Duodenal mucosa (tissue), 2 donors: ENCODE data around the gene HDHD5.

ENCODE experiments used
- H3K27ac ChIP-seq: one replicate; pipeline ENCODE4 v1.7.0; 2013; ENCODE audit warnings: low read depth, low read length
- H3K27me3 ChIP-seq, 2 donors: one replicate each; pipeline ENCODE4 v1.7.0; 2013; ENCODE audit warnings: low read length in 2 of 2, control low read depth in 1 of 2; ENCODE audit not compliant: insufficient read depth in 2 of 2, control insufficient read depth in 1 of 2
- H3K36me3 ChIP-seq, 2 donors: one replicate each; pipeline ENCODE4 v1.7.0; 2013; ENCODE audit warnings: low read length in 2 of 2, control low read depth in 1 of 2; ENCODE audit not compliant: insufficient read depth in 2 of 2, control insufficient read depth in 1 of 2
- H3K4me1 ChIP-seq, 2 donors: one replicate each; pipeline ENCODE4 v1.7.0; 2013; ENCODE audit warnings: low read length in 2 of 2, control low read depth in 1 of 2; ENCODE audit not compliant: insufficient read depth in 2 of 2, control insufficient read depth in 1 of 2
- H3K4me3 ChIP-seq, 2 donors: one replicate each; pipeline ENCODE4 v1.7.0; 2013; ENCODE audit warnings: low read length in 2 of 2, low read depth in 1 of 2
- H3K9ac ChIP-seq, 2 donors: one replicate each; pipeline ENCODE4 v1.7.0; 2013; ENCODE audit warnings: low read length in 2 of 2, low read depth in 1 of 2
- H3K9me3 ChIP-seq, 2 donors: one replicate each; pipeline ENCODE4 v1.7.0; 2013; ENCODE audit warnings: low read length in 2 of 2, control low read depth in 1 of 2; ENCODE audit not compliant: control insufficient read depth in 1 of 2

Gene HDHD5

DNA sequence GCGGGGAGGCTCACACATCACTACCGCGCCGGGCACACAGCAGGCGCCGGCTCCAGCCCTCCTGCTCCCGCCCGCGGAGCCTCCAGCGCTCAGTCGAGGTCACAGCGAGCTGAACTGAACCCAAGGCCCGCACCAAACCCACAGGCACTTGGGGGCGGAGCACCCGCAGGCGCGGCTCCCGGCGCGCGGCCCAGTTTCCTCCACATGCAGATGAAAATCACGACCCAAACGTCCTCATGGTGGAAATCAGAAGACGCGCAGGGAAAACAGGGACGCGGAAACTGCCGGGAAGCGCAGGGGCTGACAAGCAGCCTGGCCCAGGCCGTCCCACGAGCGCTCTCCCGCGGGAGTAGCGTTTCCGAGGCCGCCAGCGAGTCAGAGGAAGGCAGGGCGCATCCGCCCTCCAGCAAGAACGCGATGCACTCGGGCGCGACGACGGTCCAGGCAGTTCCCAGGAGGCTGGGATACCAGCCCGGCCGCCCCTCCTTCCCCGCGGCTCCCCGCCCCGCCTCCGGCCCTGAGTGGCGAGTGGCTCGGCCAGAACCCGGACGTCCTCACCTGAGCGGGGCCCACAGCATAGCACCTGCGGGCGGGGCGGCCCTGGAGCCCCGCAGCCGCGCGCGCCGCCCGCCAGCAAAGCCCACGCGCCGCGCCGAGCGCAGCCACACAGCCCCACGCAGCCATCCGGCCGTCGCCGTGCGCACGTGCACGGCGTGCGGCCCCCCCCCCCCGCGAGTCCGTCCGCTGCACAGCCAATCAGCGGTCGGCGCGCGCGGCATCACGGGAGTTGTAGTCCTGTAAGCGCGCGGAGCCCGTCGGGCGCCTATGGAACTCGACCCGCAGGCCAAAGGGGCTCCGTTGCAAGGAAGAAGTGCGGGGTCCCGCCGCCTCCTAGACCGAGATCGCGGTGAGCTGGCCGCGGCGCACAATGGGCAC lies at the start of gene HDHD5:
Gene HDHD5, minus strand, starts transcription at position 710 of the 936 bp plus-strand sequence. Its CDS starts 26 bp downstream, at position 684.
- Histone ChIP-seq H3K9me3 (no peaks in the 10 kb centered on the region), H3K27ac (peak within 1 kb of the TSS; percentile 90), H3K36me3 (no peaks in the 10 kb centered on the region), H3K9ac (peak within 1 kb of the TSS; percentile 78 to 89), H3K4me1 (peaks cover 16 to 17% of the 10 kb centered on the region in 2 donors), H3K27me3 (no peaks in the 10 kb centered on the region), H3K4me3 (peak within 1 kb of the TSS; percentile 75 to 82)

DNA sequence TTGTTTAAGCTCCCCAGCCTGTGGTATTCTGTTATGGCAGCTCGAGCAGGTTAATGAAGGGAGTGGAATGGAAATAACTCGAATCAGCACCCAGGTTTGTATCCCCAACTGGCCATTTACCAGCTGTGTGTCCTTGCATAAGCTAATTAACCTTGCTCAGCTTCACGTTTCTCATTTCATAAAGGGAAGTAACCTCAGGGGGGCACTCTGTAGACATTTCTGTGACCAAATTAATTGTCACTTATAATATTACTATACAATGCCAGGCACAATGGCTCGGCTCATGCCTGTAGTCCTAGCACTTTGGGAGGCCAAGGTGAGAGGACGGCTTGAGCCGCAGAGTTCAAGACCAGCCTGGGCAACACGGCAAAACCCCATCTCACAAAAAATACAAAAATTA lies 46.4 kb upstream of the HDHD5 start:
- no peak overlapping the region for H3K27ac ChIP-seq
- peaks cover 0 to 9% of the 10 kb centered on the region in 2 donors for H3K36me3 ChIP-seq
- no peaks in the 10 kb centered on the region for H3K4me1 ChIP-seq
- H3K27me3 ChIP-seq: no peaks in the 10 kb centered on the region
- no peak overlapping the region for H3K4me3 ChIP-seq
- H3K9me3 ChIP-seq: no peaks in the 10 kb centered on the region
- no peak overlapping the region for H3K9ac ChIP-seq

DNA sequence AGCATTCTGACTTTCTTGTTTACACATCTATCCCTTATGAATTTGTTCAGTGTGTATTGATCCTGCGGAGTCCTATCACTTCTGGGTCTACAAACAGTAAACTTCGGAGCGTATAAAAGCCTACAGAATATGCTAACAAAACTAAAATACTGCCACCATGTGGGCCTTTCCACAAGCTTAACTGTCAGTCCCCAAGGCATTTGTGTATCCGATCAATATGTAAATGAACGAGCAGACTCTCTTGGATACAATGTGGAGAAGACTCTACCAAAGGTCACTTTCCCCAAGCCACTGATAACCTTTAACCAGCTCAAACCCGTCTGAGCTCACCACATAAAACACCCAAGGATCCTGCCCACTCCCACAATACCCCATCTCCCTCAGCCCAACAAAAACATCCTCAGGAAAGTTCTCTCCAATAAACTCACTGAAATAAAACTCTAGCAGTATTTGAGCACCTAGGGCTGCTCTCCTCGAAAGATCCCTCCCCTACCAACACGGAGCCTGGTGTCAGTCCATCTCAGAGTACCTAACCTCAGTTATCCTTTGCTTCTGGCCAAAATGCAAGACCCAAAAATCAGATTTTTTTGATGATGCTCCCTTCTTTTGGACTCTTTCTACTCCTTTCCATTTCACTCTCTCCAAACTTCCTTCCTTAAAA lies 42.3 kb upstream of the HDHD5 start:
- Histone ChIP-seq H3K9ac (no peak overlapping the region), H3K27ac (no peak overlapping the region), H3K9me3 (no peaks in the 10 kb centered on the region), H3K36me3 (peaks cover 0 to 9% of the 10 kb centered on the region in 2 donors), H3K27me3 (no peaks in the 10 kb centered on the region), H3K4me3 (no peak overlapping the region), H3K4me1 (peaks cover 0 to 6% of the 10 kb centered on the region in 2 donors)

DNA sequence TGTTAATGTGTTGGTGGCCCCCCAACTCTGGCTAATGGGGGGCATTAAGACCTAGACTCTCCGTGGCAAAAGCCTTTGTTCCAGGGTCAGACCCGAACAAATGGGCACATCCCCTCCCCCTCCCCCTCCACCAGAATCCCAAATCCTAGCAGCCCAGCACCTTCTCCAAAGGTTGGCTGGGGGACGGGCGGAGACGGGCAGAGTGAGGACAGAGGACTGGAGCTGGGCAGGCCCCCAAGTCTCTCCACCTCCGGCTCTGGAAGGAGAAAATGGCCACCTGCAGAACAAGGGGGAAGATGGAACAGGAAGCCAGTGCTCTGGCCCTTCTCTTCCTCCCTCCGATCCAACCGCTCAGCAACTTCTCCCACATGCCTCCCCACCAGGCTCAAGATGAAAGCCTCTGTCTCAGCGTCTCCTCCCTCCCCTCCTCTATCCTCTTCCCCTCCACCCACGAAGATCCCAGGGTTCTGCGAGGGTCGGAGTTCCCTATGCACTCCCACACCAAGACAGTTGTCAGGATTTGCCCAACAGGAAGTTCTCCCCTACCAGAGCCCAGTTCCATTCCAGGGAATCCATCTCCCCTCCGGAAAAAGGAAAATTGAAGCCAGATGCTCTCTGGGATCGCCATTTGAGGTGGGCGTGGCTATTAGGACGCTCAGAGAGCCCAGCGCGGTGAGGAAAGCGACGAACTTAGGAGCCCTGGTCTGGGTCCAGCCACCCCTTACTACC lies 40.1 kb upstream of the HDHD5 start:
- H3K9ac ChIP-seq: peak overlapping the region in 1 of 2 donors; percentile 51
- H3K4me1 ChIP-seq: peaks cover 0 to 6% of the 10 kb centered on the region in 2 donors
- no peaks in the 10 kb centered on the region for H3K27me3 ChIP-seq
- H3K9me3 ChIP-seq: no peaks in the 10 kb centered on the region
- H3K27ac ChIP-seq: no peak overlapping the region
- H3K4me3 ChIP-seq: peak overlapping the region; percentile 47 to 65
- peaks cover 0 to 9% of the 10 kb centered on the region in 2 donors for H3K36me3 ChIP-seq

DNA sequence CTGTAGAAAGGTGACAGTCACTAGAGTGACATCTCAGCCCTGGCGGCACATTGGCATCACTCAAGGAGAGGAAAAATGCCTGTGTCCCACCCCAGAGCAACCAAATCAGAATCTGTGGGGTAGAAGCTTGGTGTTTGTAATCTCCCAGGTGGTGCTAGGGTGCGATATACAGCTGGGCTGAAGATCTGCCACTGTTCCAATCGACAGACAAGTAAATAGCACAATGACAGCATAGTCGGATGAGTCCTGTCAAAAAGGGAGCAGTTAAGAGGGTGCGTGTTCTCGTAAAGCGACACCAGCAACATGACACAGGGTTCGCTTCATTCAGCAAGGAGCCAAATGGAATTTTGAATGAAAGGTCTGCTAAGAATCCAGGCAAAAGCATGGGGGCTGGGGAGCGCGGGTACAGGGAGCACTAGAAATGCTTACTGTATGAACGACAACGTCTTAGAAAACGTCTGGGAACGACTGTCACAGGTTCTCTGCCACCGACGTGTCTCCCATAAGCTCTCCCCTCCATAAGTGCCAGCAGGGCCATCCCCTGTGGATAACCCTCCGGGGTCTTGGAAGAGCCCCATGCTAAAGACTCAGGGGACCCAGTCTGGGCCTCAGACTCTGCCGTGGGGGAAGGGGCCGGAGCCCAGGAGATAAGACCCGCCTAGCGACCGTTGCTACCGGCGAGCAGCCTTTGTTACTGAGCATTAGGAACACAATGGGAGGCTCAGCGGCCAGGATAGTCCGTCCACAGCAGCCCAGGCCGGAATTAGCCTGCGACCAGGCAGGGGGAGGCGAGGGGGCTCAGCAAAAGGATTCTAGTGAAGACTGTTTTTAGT lies 39.3 kb upstream of the HDHD5 start:
- peaks cover 0 to 6% of the 10 kb centered on the region in 2 donors for H3K4me1 ChIP-seq
- H3K4me3 ChIP-seq: peak overlapping the region; percentile 47 to 65
- no peak overlapping the region for H3K27ac ChIP-seq
- peaks cover 0 to 4% of the 10 kb centered on the region in 2 donors for H3K36me3 ChIP-seq
- H3K9me3 ChIP-seq: no peaks in the 10 kb centered on the region
- peak overlapping the region in 1 of 2 donors; percentile 51 for H3K9ac ChIP-seq
- H3K27me3 ChIP-seq: no peaks in the 10 kb centered on the region

DNA sequence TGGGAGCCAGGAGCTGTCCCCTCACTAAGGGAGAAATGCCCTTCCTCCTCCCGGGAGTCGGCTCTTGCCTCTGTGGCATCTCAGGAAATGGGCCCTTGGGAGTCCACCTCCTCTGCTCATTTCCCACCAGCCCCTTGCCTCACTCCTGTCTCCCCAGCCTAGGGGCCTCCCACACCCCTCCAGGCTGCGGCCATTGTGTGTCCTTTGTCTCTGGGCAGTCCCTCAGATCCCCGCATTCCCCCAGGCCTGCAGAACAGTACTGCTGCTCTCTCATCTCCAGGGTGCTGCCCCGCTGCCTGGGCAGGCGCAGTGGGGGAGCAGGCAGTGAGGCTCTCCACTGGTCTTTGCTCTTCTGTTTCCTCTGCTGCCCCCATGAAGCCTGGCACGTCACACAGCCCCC lies 35.1 kb upstream of the HDHD5 start:
- Histone ChIP-seq H3K9ac (no peak overlapping the region), H3K27me3 (no peaks in the 10 kb centered on the region), H3K9me3 (no peaks in the 10 kb centered on the region), H3K4me3 (no peak overlapping the region), H3K36me3 (peaks cover 0 to 12% of the 10 kb centered on the region in 2 donors), H3K27ac (no peak overlapping the region), H3K4me1 (peaks cover 0 to 6% of the 10 kb centered on the region in 2 donors)

DNA sequence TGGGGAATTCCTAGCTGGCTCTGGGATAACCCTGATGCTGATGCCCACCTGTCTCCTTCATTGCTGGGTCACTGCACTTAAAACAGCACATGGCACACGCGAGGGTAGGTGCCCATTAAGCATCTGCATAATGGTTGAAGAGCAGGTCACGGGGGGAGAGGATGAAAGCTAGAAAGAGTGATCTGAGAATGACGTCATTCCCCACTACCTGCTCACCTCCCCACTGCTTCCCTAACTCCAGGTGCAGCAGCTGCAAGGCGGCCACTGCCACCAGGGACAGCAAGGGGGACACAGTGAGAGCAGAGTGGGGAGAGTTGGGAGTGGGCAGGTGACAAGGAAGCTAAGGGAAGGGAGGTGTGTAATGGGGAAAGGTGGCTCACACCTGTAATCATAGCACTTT lies 33.1 kb upstream of the HDHD5 start:
- Histone ChIP-seq H3K27me3 (no peaks in the 10 kb centered on the region), H3K4me1 (no peaks in the 10 kb centered on the region), H3K4me3 (no peak overlapping the region), H3K36me3 (peaks cover 0 to 17% of the 10 kb centered on the region in 2 donors), H3K9me3 (no peaks in the 10 kb centered on the region), H3K27ac (no peak overlapping the region), H3K9ac (no peak overlapping the region)

DNA sequence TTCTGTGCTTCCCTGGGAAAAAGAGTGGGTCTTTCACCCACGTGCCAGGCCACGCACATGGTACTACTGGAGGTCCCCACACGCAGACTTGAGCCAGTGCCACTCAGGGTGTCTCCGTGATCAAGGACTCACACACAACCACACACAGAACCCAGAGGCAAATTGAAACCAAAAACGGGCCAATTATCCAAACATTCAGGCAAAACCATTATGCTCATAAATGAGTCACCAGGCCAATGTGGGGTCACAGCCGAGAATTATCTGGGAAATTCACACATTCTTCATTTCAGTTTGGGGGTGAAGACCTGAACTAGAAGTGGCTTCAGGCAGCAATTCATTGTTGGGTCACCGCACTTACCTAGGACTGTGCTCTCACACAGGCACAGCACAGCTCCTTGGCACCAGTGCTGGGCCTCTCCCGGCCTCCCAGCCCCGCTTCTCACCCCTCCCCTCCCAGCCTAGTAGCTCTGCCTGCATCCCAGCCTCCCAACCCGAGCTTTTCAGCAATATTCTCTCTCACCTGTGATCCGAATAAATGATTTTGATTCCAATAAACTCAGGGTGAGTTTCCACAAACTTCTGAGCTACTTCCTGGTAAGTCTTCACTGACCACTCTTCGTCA lies 32.2 kb upstream of the HDHD5 start:
- Histone ChIP-seq H3K9me3 (no peaks in the 10 kb centered on the region), H3K9ac (no peak overlapping the region), H3K4me1 (no peaks in the 10 kb centered on the region), H3K27ac (no peak overlapping the region), H3K27me3 (no peaks in the 10 kb centered on the region), H3K4me3 (no peak overlapping the region), H3K36me3 (peaks cover 0 to 17% of the 10 kb centered on the region in 2 donors)

DNA sequence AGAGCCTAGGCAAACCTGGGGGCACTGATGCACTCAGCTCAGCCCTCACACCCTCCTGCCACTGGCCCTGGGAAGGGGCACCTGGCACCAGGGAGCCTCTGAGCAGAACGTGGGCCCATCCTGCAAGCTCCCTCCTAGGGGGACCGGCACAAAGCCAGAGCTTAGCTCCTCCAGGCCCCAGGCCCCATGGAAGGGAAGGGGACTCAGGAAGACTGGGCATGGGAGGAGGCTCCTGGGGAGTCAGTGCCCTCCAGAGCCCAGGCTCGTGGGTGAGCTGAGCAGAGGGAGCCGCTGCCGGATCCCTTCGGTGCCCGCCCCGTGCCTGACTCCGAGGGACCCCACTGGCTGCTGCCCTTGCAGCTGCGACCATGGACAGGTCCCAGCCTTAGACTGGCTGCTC lies 31.6 kb upstream of the HDHD5 start:
- Histone ChIP-seq H3K27ac (no peak overlapping the region), H3K4me3 (no peak overlapping the region), H3K9me3 (no peaks in the 10 kb centered on the region), H3K27me3 (no peaks in the 10 kb centered on the region), H3K4me1 (no peaks in the 10 kb centered on the region), H3K36me3 (peaks cover 0 to 21% of the 10 kb centered on the region in 2 donors), H3K9ac (no peak overlapping the region)
